GM23248 (cell line): ENCODE results near the gene TYW1. TPM values are rescaled to one million over a fixed set of nuclear protein-coding genes. Genes with fewer than 3 reads are reported as not detected.
"Not testable (repeated sequence)": the region's sequence is repeated elsewhere in the genome, so short reads cannot be mapped to it uniquely, and the experiment has no call there.

Source experiments
- DNase-seq: peaks from one replicate; pipeline ENCODE4 v3.0.0-alpha.2; 2015
- H2AFZ ChIP-seq: fragments of 200-600 bp; sonication (generic); 2 replicates; pipeline ENCODE4 v1.6.1; 2016; ENCODE audit warnings: antibody characterized with exemption
- H3F3A ChIP-seq: fragments of 200-600 bp; sonication (generic); 2 replicates; pipeline ENCODE4 v1.6.1; 2016; ENCODE audit warnings: mild to moderate bottlenecking, antibody characterized with exemption, mixed run types; ENCODE audit not compliant: insufficient read depth
- H3K27ac ChIP-seq: fragments of 200-600 bp; sonication (generic); 2 replicates; pipeline ENCODE4 v1.5.1; 2016; ENCODE audit warnings: mild to moderate bottlenecking
- H3K27me3 ChIP-seq: fragments of 200-600 bp; sonication (generic); replicated peaks from 2 replicates; pipeline ENCODE4 v1.6.1; 2016; ENCODE audit warnings: mild to moderate bottlenecking; ENCODE audit not compliant: insufficient read depth
- H3K36me3 ChIP-seq: fragments of 200-600 bp; sonication (generic); 2 replicates; pipeline ENCODE4 v1.6.1; 2016; ENCODE audit warnings: low read depth, mild to moderate bottlenecking
- H3K4me1 ChIP-seq: fragments of 200-600 bp; sonication (generic); 2 replicates; pipeline ENCODE4 v1.6.1; 2016; ENCODE audit warnings: mild to moderate bottlenecking; ENCODE audit not compliant: insufficient read depth
- H3K4me2 ChIP-seq: fragments of 200-600 bp; sonication (generic); one replicate; pipeline ENCODE4 v1.6.1; 2016; ENCODE audit warnings: mild to moderate bottlenecking; ENCODE audit not compliant: unreplicated experiment
- H3K4me3 ChIP-seq: fragments of 200-600 bp; sonication (generic); 2 replicates; pipeline ENCODE4 v1.5.1; 2016; ENCODE audit warnings: mild to moderate bottlenecking
- H3K79me2 ChIP-seq: fragments of 200-600 bp; sonication (generic); 2 replicates; pipeline ENCODE4 v1.6.1; 2016; ENCODE audit warnings: mild to moderate bottlenecking; ENCODE audit not compliant: insufficient read depth
- H3K9ac ChIP-seq: fragments of 200-600 bp; sonication (generic); 2 replicates; pipeline ENCODE4 v1.6.1; 2016; ENCODE audit warnings: mild to moderate bottlenecking
- H3K9me2 ChIP-seq: fragments of 200-600 bp; sonication (generic); 2 replicates; pipeline ENCODE4 v1.6.1; 2016; ENCODE audit warnings: mixed run types, mild to moderate bottlenecking, moderate library complexity; ENCODE audit not compliant: insufficient read depth
- H3K9me3 ChIP-seq: fragments of 200-600 bp; sonication (generic); one replicate; pipeline ENCODE4 v1.6.1; 2017; ENCODE audit warnings: low read depth
- H4K20me1 ChIP-seq: fragments of 200-600 bp; sonication (generic); 2 replicates; pipeline ENCODE4 v1.6.0; 2016; ENCODE audit not compliant: insufficient read depth
- EZH2 ChIP-seq: fragments of 200-600 bp; sonication (generic); IDR thresholded peaks from 2 replicates; pipeline ENCODE4 v1.6.1; 2018; ENCODE audit warnings: antibody characterized with exemption, mild to moderate bottlenecking; ENCODE audit not compliant: insufficient read depth, poor library complexity, severe bottlenecking
- EZH2phosphoT487 ChIP-seq: fragments of 200-600 bp; sonication (generic); IDR thresholded peaks from 2 replicates; pipeline ENCODE4 v1.6.1; 2018; ENCODE audit warnings: antibody characterized with exemption, moderate library complexity, mild to moderate bottlenecking, low read depth; ENCODE audit not compliant: insufficient read depth
- WGBS, 2 experiments: methylation state at CpG; one replicate each; pipeline ENCODE4 v1.1.6; 2015 to 2017; ENCODE audit warnings: low lambda C conversion rate in 2 of 2, low coverage in 1 of 2; ENCODE audit errors: missing lambda C conversion rate in 2 of 2; 5-methylcytosine and 5-hydroxymethylcytosine counted together
- in situ Hi-C: fragments of 300-500 bp; cut with MboI; formaldehyde crosslinking; loops from 2 replicates; pipeline ENCODE4 v1.15.0; 2020
- polyA plus RNA-seq: library from polyadenylated mRNA; unstranded; fragments of >200 nt; fragmentation: Nextera tagmentation; extraction: Ambion mirVana; gene quantifications from 2 replicates; pipeline ENCODE4 v1.2.1, GENCODE V29; 2016
- total RNA-seq: library from RNA; depleted of rRNA; stranded (reverse); fragments of >200 nt; shearing (Covaris generic); gene quantifications from 2 replicates; pipeline ENCODE4 v1.2.3, GENCODE V29; 2014

TYW1 gene
- total and polyA plus RNA-seq, 2 experiments from 2014 or later: 11.1 to 14.7 TPM

GRCh38 chr7:67008260-67008659 lies 11.6 kb downstream of the TYW1 start:
- WGBS, 2 experiments: 94 to 96% methylated on average over 4 of the region's 4 CpGs
- H3K4me3 ChIP-seq: no peak overlapping the region
- no peak overlapping the region for H2AFZ ChIP-seq
- in situ Hi-C loops: no loop called here
- H3K36me3 ChIP-seq: no peaks in the 10 kb centered on the region; the same call in 1 of the 2 replicates
- no peaks in the 10 kb centered on the region for H3K4me1 ChIP-seq
- no peak overlapping the region for H3K27ac ChIP-seq
- H3K9ac ChIP-seq: no peak overlapping the region
- no peak for DNase-seq
- TF ChIP-seq EZH2 (no peak), EZH2phosphoT487 (no peak)
- no peaks in the 10 kb centered on the region for H3K27me3 ChIP-seq
- H3K4me2 ChIP-seq: no peak overlapping the region
- no peaks in the 10 kb centered on the region for H3K79me2 ChIP-seq
- H3K9me3 ChIP-seq: no peaks in the 10 kb centered on the region
- H3F3A ChIP-seq: no peaks in the 10 kb centered on the region
- no peaks in the 10 kb centered on the region for H3K9me2 ChIP-seq
- H4K20me1 ChIP-seq: no peaks in the 10 kb centered on the region

GRCh38 chr7:67009677-67010076 lies 13.0 kb downstream of the TYW1 start:
- H3F3A ChIP-seq, H3K4me1 ChIP-seq, H2AFZ ChIP-seq, H3K4me2 ChIP-seq, H3K9me3 ChIP-seq, H3K36me3 ChIP-seq, H4K20me1 ChIP-seq, DNase-seq, H3K27ac ChIP-seq, H3K9ac ChIP-seq, H3K79me2 ChIP-seq, H3K4me3 ChIP-seq, H3K27me3 ChIP-seq, H3K9me2 ChIP-seq, in situ Hi-C loops: not testable (repeated sequence)
- 90 to 98% methylated on average over 3 of the region's 3 CpGs for WGBS, 2 experiments

- in situ Hi-C loops, H3K27ac ChIP-seq, H3F3A ChIP-seq, H3K36me3 ChIP-seq, H3K4me3 ChIP-seq, H3K79me2 ChIP-seq, H3K9me2 ChIP-seq, H2AFZ ChIP-seq, H3K4me1 ChIP-seq, H3K9me3 ChIP-seq, DNase-seq, H3K27me3 ChIP-seq, H3K9ac ChIP-seq, H3K4me2 ChIP-seq, H4K20me1 ChIP-seq: not testable (repeated sequence)
- WGBS, 2 experiments: 93 to 95% methylated on average over 9 of the region's 9 CpGs
Measured at GRCh38 chr7:67014076-67014622, 17.5 kb downstream of the TYW1 start.

GRCh38 chr7:67017971-67018370 lies 21.3 kb downstream of the TYW1 start:
- H3K9me2 ChIP-seq, H3K9ac ChIP-seq, H3K9me3 ChIP-seq, H2AFZ ChIP-seq, H3K4me2 ChIP-seq, in situ Hi-C loops, H3K4me1 ChIP-seq, H3F3A ChIP-seq, H3K79me2 ChIP-seq, H3K27me3 ChIP-seq, H3K36me3 ChIP-seq, DNase-seq, H4K20me1 ChIP-seq, H3K4me3 ChIP-seq, H3K27ac ChIP-seq: not testable (repeated sequence)
- 96% methylated on average over 8 of the region's 8 CpGs for WGBS, 2 experiments

- Histone ChIP-seq H3K36me3 (no peaks in the 10 kb centered on the region; the same call in 1 of the 2 replicates), H2AFZ (no peak overlapping the region), H3K27me3 (no peaks in the 10 kb centered on the region), H3K79me2 (no peaks in the 10 kb centered on the region), H3K9ac (no peak overlapping the region), H3K9me2 (no peaks in the 10 kb centered on the region), H3K27ac (no peak overlapping the region), H4K20me1 (no peaks in the 10 kb centered on the region), H3K4me2 (no peak overlapping the region), H3K9me3 (no peaks in the 10 kb centered on the region), H3K4me3 (no peak overlapping the region), H3K4me1 (peaks cover 8% of the 10 kb centered on the region), H3F3A (0 out of 2 replicates have a peak, but pooled peaks cover 6% of the 10 kb centered on the region)
- no peak for DNase-seq
- in situ Hi-C loops: no loop called here
- 69 to 78% methylated on average over 7 of the region's 7 CpGs for WGBS, 2 experiments
- TF ChIP-seq EZH2: no peak
- no peak for TF ChIP-seq EZH2phosphoT487
Measured at GRCh38 chr7:67018940-67019339, 22.3 kb downstream of the TYW1 start.
